MCF 10A (cell line): ENCODE measurements around the gene COL1A2. TPM values are rescaled to one million over a fixed set of nuclear protein-coding genes. Genes with fewer than 3 reads are reported as not detected.

ENCODE experiments used
- Bru-seq: library from RNA; stranded (reverse); fragments of 400-500 nt; gene quantifications from one replicate; lab custom pipeline; 2021; lab: Mats Ljungman, UMichigan
- BruChase-seq, 2 experiments: library from RNA; stranded (reverse); fragments of 400-500 nt; gene quantifications; one replicate each; lab custom pipeline; 2021; lab: Mats Ljungman, UMichigan
- BruUV-seq: library from RNA; stranded (reverse); fragments of 400-500 nt; replicated peaks from 2 replicates; lab custom pipeline; 2021; lab: Mats Ljungman, UMichigan
- CTCF ChIA-PET: fragments of 300-600 bp; sonication (Branson Sonifier 250); formaldehyde crosslinking; extraction: SDS; loops from one replicate; lab custom pipeline; 2021; ENCODE audit warnings: antibody characterized with exemption, inconsistent platforms; lab: Yijun Ruan, JAX
- POLR2A ChIA-PET: fragments of 300-600, 350-650 bp; sonication (Branson Sonifier 250); formaldehyde crosslinking; extraction: SDS; loops from one replicate; lab custom pipeline; 2020; ENCODE audit warnings: antibody characterized with exemption, inconsistent platforms; lab: Yijun Ruan, JAX
- DNase-seq: peaks from one replicate; pipeline ENCODE4 v3.0.0-alpha.2; 2018; ENCODE audit not compliant: unreplicated experiment
- H3K27ac Mint-ChIP-seq: one replicate; pipeline ENCODE4 v1.8.0; 2022; ENCODE audit warnings: mild to moderate bottlenecking, low read depth, mixed read lengths; ENCODE audit not compliant: unreplicated experiment
- H3K27me3 Mint-ChIP-seq: one replicate; pipeline ENCODE4 v1.8.0; 2022; ENCODE audit warnings: mixed read lengths; ENCODE audit not compliant: insufficient read depth, unreplicated experiment
- H3K36me3 Mint-ChIP-seq: one replicate; pipeline ENCODE4 v1.8.0; 2022; ENCODE audit warnings: mild to moderate bottlenecking, moderate library complexity, mixed read lengths; ENCODE audit not compliant: insufficient read depth, unreplicated experiment
- H3K4me1 Mint-ChIP-seq: one replicate; pipeline ENCODE4 v1.8.0; 2022; ENCODE audit warnings: mixed read lengths; ENCODE audit not compliant: insufficient read depth, unreplicated experiment
- H3K4me3 Mint-ChIP-seq: one replicate; pipeline ENCODE4 v1.8.0; 2022; ENCODE audit warnings: mild to moderate bottlenecking, moderate library complexity, mixed read lengths; ENCODE audit not compliant: unreplicated experiment
- H3K9me3 Mint-ChIP-seq: one replicate; pipeline ENCODE4 v1.8.0; 2022; ENCODE audit warnings: mixed read lengths; ENCODE audit not compliant: unreplicated experiment
- intact Hi-C: fragments of 100-400 bp; cut with micrococcal nuclease; formaldehyde crosslinking; loops from 2 replicates; pipeline ENCODE4 v1.14.1; 2022
- long read RNA-seq: library from polyadenylated mRNA; stranded (forward); transcript quantifications from one replicate; pipeline ENCODE4 v2.0.0, GENCODE V29; 2022
- total RNA-seq: library from RNA; stranded (reverse); gene quantifications from 2 replicates; pipeline ENCODE4 v1.2.3, GENCODE V29; 2022
- TF ChIP-seq, protein P1 (sequence below): fragments of 200-600 bp; IDR thresholded peaks from one replicate; pipeline ENCODE4 v1.8.0; 2022; ENCODE audit warnings: antibody characterized with exemption, mild to moderate bottlenecking; ENCODE audit not compliant: unreplicated experiment

Gene COL1A2
- total RNA-seq, result not detected in 2 replicates
- percentile 3 among the genes with signal in this experiment for Bru-seq, nascent RNA
- not detected for BruChase-seq, experiment 1, labeled RNA remaining after a 6-hour chase
- BruChase-seq, experiment 2, labeled RNA remaining after a 2-hour chase, result not detected
- long read RNA-seq, partial matches to known transcripts, result 1 of 1 reads
- long read RNA-seq, other reads (novel, unspliced or antisense), result 0 of 1 reads

- H3K27me3 Mint-ChIP-seq, result no peaks in the 10 kb centered on the region
- H3K4me1 Mint-ChIP-seq, result peaks cover 3% of the 10 kb centered on the region
- ChIA-PET POLR2A (interaction anchor here (1.1 to 1.3 kb wide), 4 partner anchors 26 to 106 kb away, joined by 3 to 11 read pairs (median 5); no protein-coding TSS in a partner anchor), CTCF (interaction anchor here (0.7 to 6.2 kb wide), 26 partner anchors 8 to 1047 kb away, joined by 3 to 128 read pairs (median 4); no protein-coding TSS in a partner anchor)
- intact Hi-C loops, result loop anchor here (1.0 to 10.0 kb wide), 7 partner anchors 42 to 772 kb away; partner anchors contain the start of gene GNGT1
- no peak for DNase-seq
- no TSS peak for BruUV-seq
- no peaks in the 10 kb centered on the region for H3K9me3 Mint-ChIP-seq
- H3K36me3 Mint-ChIP-seq, result no peaks in the 10 kb centered on the region
- H3K27ac Mint-ChIP-seq, result no peak within 1 kb of the TSS
- no peak within 1 kb of the TSS for H3K4me3 Mint-ChIP-seq
- TF ChIP-seq, protein P1, sequence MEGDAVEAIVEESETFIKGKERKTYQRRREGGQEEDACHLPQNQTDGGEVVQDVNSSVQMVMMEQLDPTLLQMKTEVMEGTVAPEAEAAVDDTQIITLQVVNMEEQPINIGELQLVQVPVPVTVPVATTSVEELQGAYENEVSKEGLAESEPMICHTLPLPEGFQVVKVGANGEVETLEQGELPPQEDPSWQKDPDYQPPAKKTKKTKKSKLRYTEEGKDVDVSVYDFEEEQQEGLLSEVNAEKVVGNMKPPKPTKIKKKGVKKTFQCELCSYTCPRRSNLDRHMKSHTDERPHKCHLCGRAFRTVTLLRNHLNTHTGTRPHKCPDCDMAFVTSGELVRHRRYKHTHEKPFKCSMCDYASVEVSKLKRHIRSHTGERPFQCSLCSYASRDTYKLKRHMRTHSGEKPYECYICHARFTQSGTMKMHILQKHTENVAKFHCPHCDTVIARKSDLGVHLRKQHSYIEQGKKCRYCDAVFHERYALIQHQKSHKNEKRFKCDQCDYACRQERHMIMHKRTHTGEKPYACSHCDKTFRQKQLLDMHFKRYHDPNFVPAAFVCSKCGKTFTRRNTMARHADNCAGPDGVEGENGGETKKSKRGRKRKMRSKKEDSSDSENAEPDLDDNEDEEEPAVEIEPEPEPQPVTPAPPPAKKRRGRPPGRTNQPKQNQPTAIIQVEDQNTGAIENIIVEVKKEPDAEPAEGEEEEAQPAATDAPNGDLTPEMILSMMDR, result no peak
Observed at GRCh38 chr7:94394437-94395140, at the start of gene COL1A2. Gene COL1A2, plus strand, starts transcription at chr7:94394895. Its CDS starts 137 bp downstream, at chr7:94395032.

DNA sequence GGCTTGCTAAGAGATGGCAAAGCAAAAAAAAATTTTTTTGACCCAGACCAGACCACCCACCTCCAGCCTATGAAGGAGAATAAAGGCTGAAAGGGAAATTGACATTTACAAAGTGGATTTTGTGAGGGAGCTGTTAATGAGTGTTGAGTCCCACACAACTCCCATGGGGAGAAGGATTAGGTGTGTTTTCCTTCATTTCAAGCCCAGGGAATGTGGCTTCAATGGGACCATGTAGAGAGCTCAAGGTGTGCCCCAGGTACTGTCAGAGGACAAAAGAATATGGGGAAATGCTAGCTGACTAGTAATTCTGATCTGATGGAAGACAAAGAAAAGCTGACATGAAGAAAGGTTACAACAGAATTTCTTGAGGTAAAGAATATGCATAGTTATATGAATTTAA is 48.8 kb upstream of the COL1A2 start:
- ChIA-PET CTCF (interaction anchor here (1.0 to 1.5 kb wide), 2 partner anchors 9 to 57 kb away, joined by 4 read pairs; no protein-coding TSS in a partner anchor), POLR2A (no interaction called here)
- no peaks in the 10 kb centered on the region for H3K27me3 Mint-ChIP-seq
- intact Hi-C loops, result no loop called here
- TF ChIP-seq, protein P1, result no peak
- no peak for DNase-seq
- H3K27ac Mint-ChIP-seq, result no peak overlapping the region
- H3K36me3 Mint-ChIP-seq, result no peaks in the 10 kb centered on the region
- no TSS peak for BruUV-seq
- H3K9me3 Mint-ChIP-seq, result no peaks in the 10 kb centered on the region
- no peak overlapping the region for H3K4me3 Mint-ChIP-seq
- H3K4me1 Mint-ChIP-seq, result peaks cover 4% of the 10 kb centered on the region

- no peak overlapping the region for H3K27ac Mint-ChIP-seq
- no TSS peak for BruUV-seq
Observed at GRCh38 chr7:94348142-94348541, 46.6 kb upstream of the COL1A2 start.

More at GRCh38 chr7:94348142-94348541, 46.6 kb upstream of the COL1A2 start:
- TF ChIP-seq, protein P1, result no peak
- ChIA-PET CTCF (interaction anchor here (1.0 kb wide), 1 partner anchor 52 kb away, joined by 4 read pairs; no protein-coding TSS in a partner anchor), POLR2A (no interaction called here)
- Mint-ChIP-seq H3K36me3 (no peaks in the 10 kb centered on the region), H3K27me3 (no peaks in the 10 kb centered on the region), H3K4me3 (no peak overlapping the region), H3K9me3 (no peaks in the 10 kb centered on the region), H3K4me1 (peaks cover 4% of the 10 kb centered on the region)
- intact Hi-C loops, result no loop called here
- peak; percentile 9 for DNase-seq
